Endothelial cell of umbilical vein (primary cell): Measurements from ENCODE around the gene FYN. TPM values are rescaled to one million over a fixed set of nuclear protein-coding genes. Genes with fewer than 3 reads are reported as not detected.
A peak's percentile ranks its signal among the peaks of the same experiment; 100 is the strongest.

Experiments used
- BruUV-seq: library from RNA; stranded (reverse); fragments of 400-500 nt; replicated peaks from 2 replicates; lab custom pipeline; 2021; lab: Mats Ljungman, UMichigan
- CTCF ChIA-PET: fragments of 300-600, 350-600 bp; sonication (Branson Sonifier 250); formaldehyde crosslinking; loops from one replicate; lab custom pipeline; 2021; ENCODE audit warnings: antibody characterized with exemption, inconsistent platforms; lab: Charles Lee
- POLR2A ChIA-PET: fragments of 300-600, 350-600 bp; sonication (Branson Sonifier 250); formaldehyde crosslinking; loops from one replicate; lab custom pipeline; 2021; ENCODE audit warnings: antibody characterized with exemption, inconsistent platforms; lab: Charles Lee
- DNase-seq: peaks from one replicate; pipeline ENCODE4 v3.0.0-alpha.2; 2011; ENCODE audit warnings: low read depth, low spot score
- FAIRE-seq: peaks from 2 replicates; lab custom pipeline; 2011; peaks lifted over from hg19 to GRCh38; lab: Jason Lieb, UNC
- H2AFZ ChIP-seq: 2 replicates; pipeline ENCODE4 v1.6.0; 2012; ENCODE audit warnings: low read depth, low read length, control low read depth, inconsistent platforms
- H3K27ac ChIP-seq: 2 replicates; pipeline ENCODE4 v1.5.1; 2011; ENCODE audit warnings: low read depth, mild to moderate bottlenecking, control low read depth, low read length, moderate library complexity; ENCODE audit not compliant: insufficient read depth
- H3K27me3 ChIP-seq, 2 experiments: 2 replicates each; pipeline versions ENCODE4 v1.6.0 to v1.6.1; 2011; ENCODE audit warnings: low read length in 2 of 2, mixed read lengths in 1 of 2; ENCODE audit not compliant: control insufficient read depth in 2 of 2, insufficient read depth in 2 of 2
- H3K36me3 ChIP-seq, 2 experiments: 2 replicates in 1 of 2; 3 replicates in 1 of 2; pipeline ENCODE4 v1.5.1; 2011; ENCODE audit warnings: low read length in 2 of 2, mild to moderate bottlenecking in 1 of 2, moderate library complexity in 1 of 2; ENCODE audit not compliant: control insufficient read depth in 2 of 2, insufficient read depth in 2 of 2; ENCODE audit errors: extremely low read depth in 1 of 2
- H3K4me1 ChIP-seq: 3 replicates; pipeline ENCODE4 v1.5.1; 2011; ENCODE audit warnings: mild to moderate bottlenecking, low read length; ENCODE audit not compliant: control insufficient read depth, insufficient read depth; ENCODE audit errors: extremely low read depth
- H3K4me2 ChIP-seq: 2 replicates; pipeline ENCODE4 v1.6.1; 2011; ENCODE audit warnings: low read length, control low read depth, mixed read lengths; ENCODE audit not compliant: insufficient read depth
- H3K4me3 ChIP-seq, 3 experiments: fragments of 200-600 bp in 1 of 3; sonication (generic), shearing (Covaris generic) in 1 of 3; replicated peaks in 1 of 3; 2 replicates each; pipeline ENCODE4 v1.5.1; 2011 to 2016; ENCODE audit warnings: control low read depth in 3 of 3, low read length in 3 of 3, mild to moderate bottlenecking in 2 of 3, inconsistent platforms in 1 of 3, low read depth in 1 of 3, moderate library complexity in 1 of 3; ENCODE audit not compliant: insufficient read depth in 1 of 3
- H3K79me2 ChIP-seq: 2 replicates; pipeline ENCODE4 v1.6.0; 2012; ENCODE audit warnings: low read length, inconsistent platforms; ENCODE audit not compliant: control insufficient read depth, insufficient read depth
- H3K9ac ChIP-seq: replicated peaks from 2 replicates; pipeline ENCODE3; 2011; ENCODE audit warnings: low read length, control low read depth; ENCODE audit not compliant: insufficient read depth; ENCODE audit errors: extremely low read depth
- H3K9me1 ChIP-seq: replicated peaks from 3 replicates; pipeline ENCODE4 v1.6.0; 2011; ENCODE audit warnings: mild to moderate bottlenecking, low read length; ENCODE audit not compliant: control insufficient read depth, insufficient read depth; ENCODE audit errors: extremely low read depth
- H3K9me3 ChIP-seq: replicated peaks from 2 replicates; pipeline ENCODE4 v1.5.1; 2012; ENCODE audit warnings: low read length, inconsistent platforms; ENCODE audit not compliant: control insufficient read depth, insufficient read depth
- H4K20me1 ChIP-seq: replicated peaks from 2 replicates; pipeline ENCODE3; 2011; ENCODE audit warnings: mild to moderate bottlenecking, low read length; ENCODE audit not compliant: control insufficient read depth, insufficient read depth; ENCODE audit errors: extremely low read depth
- EZH2 ChIP-seq: IDR thresholded peaks from 2 replicates; pipeline ENCODE4 v1.6.1; 2012; ENCODE audit warnings: borderline replicate concordance, low read depth, mild to moderate bottlenecking, moderate library complexity, low read length, inconsistent platforms; ENCODE audit not compliant: severe bottlenecking
- FOS ChIP-seq: IDR thresholded peaks from 2 replicates; pipeline ENCODE4 v1.6.1; 2011; ENCODE audit warnings: mild to moderate bottlenecking, low read length, moderate library complexity, borderline replicate concordance; ENCODE audit not compliant: insufficient read depth
- GATA2 ChIP-seq: IDR thresholded peaks from 2 replicates; pipeline ENCODE4 v1.7.0; 2011; ENCODE audit warnings: low read depth, mild to moderate bottlenecking, moderate library complexity, mixed read lengths, low read length; ENCODE audit not compliant: insufficient read length, insufficient read depth
- JUN ChIP-seq: IDR thresholded peaks from 2 replicates; pipeline ENCODE4 v1.6.1; 2011; ENCODE audit warnings: borderline replicate concordance, low read depth; ENCODE audit not compliant: insufficient read length, insufficient read depth
- MYC ChIP-seq: IDR thresholded peaks from one replicate; pipeline ENCODE4 v1.6.1; 2011; ENCODE audit warnings: mild to moderate bottlenecking, low read depth, low read length
- POLR2A ChIP-seq: IDR thresholded peaks from 2 replicates; pipeline ENCODE4 v1.6.1; 2012; ENCODE audit warnings: low read depth, mild to moderate bottlenecking, control low read depth, low read length
- POLR2AphosphoS5 ChIP-seq: IDR thresholded peaks from 2 replicates; pipeline ENCODE4 v1.6.1; 2012; ENCODE audit warnings: low read depth, mild to moderate bottlenecking, control low read depth, low read length, moderate library complexity; ENCODE audit not compliant: insufficient read depth
- dilution Hi-C: fragments of 300-500 bp; cut with MboI; formaldehyde crosslinking; loops from one replicate; pipeline ENCODE4 v1.15.0; 2019; ENCODE audit warnings: low sequenced_read_pairs; ENCODE audit not compliant: extremely low pct_ligation_motif_present
- intact Hi-C: fragments of 100-400 bp; cut with micrococcal nuclease; formaldehyde crosslinking; loops from one replicate; pipeline ENCODE4 v1.10.0; 2022
- polyA plus RNA-seq, 4 experiments: library from polyadenylated mRNA; depleted of rRNA in 3 of 4; stranded (reverse) in 3 of 4; unstranded in 1 of 4; fragments of >200 nt; gene quantifications; 2 replicates each; pipeline versions ENCODE4 v1.2.1 to v1.2.3, GENCODE V29; 2011 to 2012; ENCODE audit warnings: missing spikeins in 1 of 4
- total RNA-seq: library from RNA; stranded (reverse); gene quantifications from 2 replicates; pipeline ENCODE4 v1.2.3, GENCODE V29; 2021
- TF ChIP-seq, protein P1 (sequence below), 2 donors: IDR thresholded peaks; 1 replicate in 1 of 2; 2 replicates in 1 of 2; pipeline ENCODE4 v1.5.1; 2011; ENCODE audit warnings: low read length in 2 of 2, mild to moderate bottlenecking in 2 of 2, moderate library complexity in 2 of 2, control low read depth in 1 of 2, inconsistent platforms in 1 of 2, low read depth in 1 of 2; ENCODE audit not compliant: insufficient read depth in 1 of 2; ENCODE audit errors: extremely low read depth in 1 of 2
- TF ChIP-seq, protein P2 (sequence below): IDR thresholded peaks from 2 replicates; pipeline ENCODE4 v1.6.1; 2011; ENCODE audit not compliant: insufficient read depth, insufficient read length

Gene FYN
- total and polyA plus RNA-seq, 2 donors (not counting 3 experiments of a cell fraction or from before 2014, with no cell fraction given), result 69.0 to 143 TPM

DNA sequence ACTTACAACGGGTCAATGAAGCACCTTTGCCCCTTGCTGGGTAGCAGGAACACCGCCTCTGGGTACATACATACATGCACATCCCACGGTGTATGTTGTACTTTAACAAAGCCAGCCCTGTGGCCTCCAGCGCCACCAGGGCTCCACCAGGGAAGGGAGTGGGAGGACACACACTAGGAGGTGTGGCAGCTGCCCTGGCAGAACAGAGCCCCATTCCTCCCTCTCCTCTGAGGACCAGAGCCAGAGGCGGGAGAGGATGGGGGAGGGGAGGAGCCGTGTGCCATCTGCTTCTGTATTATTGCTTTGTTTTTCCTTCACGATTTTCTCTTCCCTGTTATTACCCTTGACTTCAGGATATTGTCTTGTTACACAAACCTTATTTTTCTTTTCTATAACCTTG lies 161.8 kb downstream of the FYN start:
- Histone ChIP-seq H3K4me3 (no peak overlapping the region), H3K36me3 (peaks cover 2 to 12% of the 10 kb centered on the region in 2 experiments), H3K79me2 (no peaks in the 10 kb centered on the region), H3K4me2 (no peak overlapping the region), H4K20me1 (no peaks in the 10 kb centered on the region), H3K9ac (no peak overlapping the region), H3K9me1 (no peaks in the 10 kb centered on the region), H3K4me1 (peaks cover 4% of the 10 kb centered on the region), H3K27me3 (no peaks in the 10 kb centered on the region), H2AFZ (no peak overlapping the region), H3K27ac (no peak overlapping the region), H3K9me3 (no peaks in the 10 kb centered on the region)
- TF ChIP-seq, protein P1, sequence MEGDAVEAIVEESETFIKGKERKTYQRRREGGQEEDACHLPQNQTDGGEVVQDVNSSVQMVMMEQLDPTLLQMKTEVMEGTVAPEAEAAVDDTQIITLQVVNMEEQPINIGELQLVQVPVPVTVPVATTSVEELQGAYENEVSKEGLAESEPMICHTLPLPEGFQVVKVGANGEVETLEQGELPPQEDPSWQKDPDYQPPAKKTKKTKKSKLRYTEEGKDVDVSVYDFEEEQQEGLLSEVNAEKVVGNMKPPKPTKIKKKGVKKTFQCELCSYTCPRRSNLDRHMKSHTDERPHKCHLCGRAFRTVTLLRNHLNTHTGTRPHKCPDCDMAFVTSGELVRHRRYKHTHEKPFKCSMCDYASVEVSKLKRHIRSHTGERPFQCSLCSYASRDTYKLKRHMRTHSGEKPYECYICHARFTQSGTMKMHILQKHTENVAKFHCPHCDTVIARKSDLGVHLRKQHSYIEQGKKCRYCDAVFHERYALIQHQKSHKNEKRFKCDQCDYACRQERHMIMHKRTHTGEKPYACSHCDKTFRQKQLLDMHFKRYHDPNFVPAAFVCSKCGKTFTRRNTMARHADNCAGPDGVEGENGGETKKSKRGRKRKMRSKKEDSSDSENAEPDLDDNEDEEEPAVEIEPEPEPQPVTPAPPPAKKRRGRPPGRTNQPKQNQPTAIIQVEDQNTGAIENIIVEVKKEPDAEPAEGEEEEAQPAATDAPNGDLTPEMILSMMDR (IDR thresholded peaks at IDR 0.05; ENCODE audit: extremely low read depth in 1 of 2, insufficient read depth in 1 of 2, low read depth in 1 of 2, low read length in 2 of 2), result no peak
- TF ChIP-seq GATA2 (no peak), MYC (no peak), POLR2AphosphoS5 (no peak), EZH2 (no peak), POLR2A (no peak), FOS (no peak), JUN (no peak)
- TF ChIP-seq, protein P2, sequence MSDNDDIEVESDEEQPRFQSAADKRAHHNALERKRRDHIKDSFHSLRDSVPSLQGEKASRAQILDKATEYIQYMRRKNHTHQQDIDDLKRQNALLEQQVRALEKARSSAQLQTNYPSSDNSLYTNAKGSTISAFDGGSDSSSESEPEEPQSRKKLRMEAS, result no peak
- ChIA-PET POLR2A (no interaction called here), CTCF (interaction anchor here (1.5 to 3.2 kb wide), 3 partner anchors 11 to 333 kb away, joined by 7 to 56 read pairs (median 13); no protein-coding TSS in a partner anchor)
- dilution Hi-C loops, result no loop called here
- BruUV-seq, result no TSS peak
- DNase-seq, result peak; percentile 53
- FAIRE-seq, result no peak
- intact Hi-C loops, result loop anchor here (5.0 kb wide), 1 partner anchor 91 kb away; no protein-coding TSS in a partner anchor
